Parathyroid adenoma (tissue), 2 donors: Measurements from ENCODE around the gene GLB1L3.

Experiments used
- H2AFZ ChIP-seq: fragments of 300-600 bp; sonication (generic); one replicate; pipeline ENCODE4 v1.7.0; 2017; ENCODE audit warnings: antibody characterized with exemption, mild to moderate bottlenecking
- H3K27ac ChIP-seq: fragments of 300-600 bp; sonication (generic); one replicate; pipeline ENCODE4 v1.7.0; 2017
- H3K27me3 ChIP-seq: fragments of 300-600 bp; sonication (generic); one replicate; pipeline ENCODE4 v1.7.0; 2017; ENCODE audit warnings: low read length; ENCODE audit not compliant: control insufficient read depth, insufficient read depth
- H3K36me3 ChIP-seq: fragments of 300-600 bp; sonication (generic); one replicate; pipeline ENCODE4 v1.7.0; 2017; ENCODE audit warnings: low read length; ENCODE audit not compliant: control insufficient read depth, insufficient read depth
- H3K4me1 ChIP-seq: fragments of 300-600 bp; sonication (generic); one replicate; pipeline ENCODE4 v1.7.0; 2017; ENCODE audit warnings: control low read depth
- H3K4me2 ChIP-seq: fragments of 300-600 bp; sonication (generic); one replicate; pipeline ENCODE4 v1.7.0; 2017; ENCODE audit warnings: low read length
- H3K4me3 ChIP-seq: fragments of 300-600 bp; sonication (generic); one replicate; pipeline ENCODE4 v1.7.0; 2017; ENCODE audit warnings: low read depth, low read length
- H3K79me2 ChIP-seq: fragments of 300-600 bp; sonication (generic); one replicate; pipeline ENCODE4 v1.7.0; 2017; ENCODE audit warnings: control low read depth
- H3K9ac ChIP-seq: fragments of 300-600 bp; sonication (generic); one replicate; pipeline ENCODE4 v1.7.0; 2017; ENCODE audit warnings: mild to moderate bottlenecking
- H3K9me3 ChIP-seq: fragments of 300-600 bp; sonication (generic); one replicate; pipeline ENCODE4 v1.7.0; 2017; ENCODE audit warnings: low read length; ENCODE audit not compliant: control insufficient read depth
- CTCF ChIP-seq: fragments of 300-600 bp; sonication (generic); IDR thresholded peaks from one replicate; pipeline ENCODE4 v1.7.0; 2017; ENCODE audit warnings: antibody characterized with exemption, mild to moderate bottlenecking
- donor health status: primary hyperparathyroidism.

Gene GLB1L3

GRCh38 chr11:134271978-134272377 is 4.2 kb upstream of the GLB1L3 start:
- H3K27me3 ChIP-seq: no peaks in the 10 kb centered on the region
- TF ChIP-seq CTCF: no peak
- H2AFZ ChIP-seq: no peak overlapping the region
- no peak overlapping the region for H3K4me2 ChIP-seq
- H3K4me3 ChIP-seq: no peak overlapping the region
- no peaks in the 10 kb centered on the region for H3K4me1 ChIP-seq
- no peak overlapping the region for H3K9ac ChIP-seq
- no peaks in the 10 kb centered on the region for H3K36me3 ChIP-seq
- no peaks in the 10 kb centered on the region for H3K9me3 ChIP-seq
- H3K27ac ChIP-seq: no peak overlapping the region
- no peaks in the 10 kb centered on the region for H3K79me2 ChIP-seq

- no peaks in the 10 kb centered on the region for H3K79me2 ChIP-seq
- H3K9me3 ChIP-seq: no peaks in the 10 kb centered on the region
- no peak overlapping the region for H2AFZ ChIP-seq
- H3K4me3 ChIP-seq: no peak overlapping the region
- H3K4me2 ChIP-seq: no peak overlapping the region
- no peaks in the 10 kb centered on the region for H3K4me1 ChIP-seq
- H3K9ac ChIP-seq: no peak overlapping the region
- H3K27ac ChIP-seq: no peak overlapping the region
- no peaks in the 10 kb centered on the region for H3K27me3 ChIP-seq
- no peak for TF ChIP-seq CTCF
- no peaks in the 10 kb centered on the region for H3K36me3 ChIP-seq
Observed at GRCh38 chr11:134272381-134273316, 3.5 kb upstream of the GLB1L3 start.

GRCh38 chr11:134273317-134273712 is 2.9 kb upstream of the GLB1L3 start:
- Histone ChIP-seq H3K4me3 (no peak overlapping the region), H3K4me2 (no peak overlapping the region), H3K27me3 (no peaks in the 10 kb centered on the region)

GRCh38 chr11:134275188-134275533 is 1.0 kb upstream of the GLB1L3 start:
- Histone ChIP-seq H3K27me3 (no peaks in the 10 kb centered on the region), H2AFZ (no peak overlapping the region), H3K9me3 (no peaks in the 10 kb centered on the region), H3K4me3 (no peak overlapping the region), H3K4me1 (no peaks in the 10 kb centered on the region), H3K79me2 (no peaks in the 10 kb centered on the region), H3K9ac (no peak overlapping the region), H3K4me2 (no peak overlapping the region), H3K27ac (no peak overlapping the region), H3K36me3 (no peaks in the 10 kb centered on the region)
- no peak for TF ChIP-seq CTCF

More at GRCh38 chr11:134273317-134273712, 2.9 kb upstream of the GLB1L3 start:
- H3K9me3 ChIP-seq: no peaks in the 10 kb centered on the region
- H3K27ac ChIP-seq: no peak overlapping the region
- no peak for TF ChIP-seq CTCF
- no peaks in the 10 kb centered on the region for H3K36me3 ChIP-seq
- H3K9ac ChIP-seq: no peak overlapping the region
- no peak overlapping the region for H2AFZ ChIP-seq
- H3K4me1 ChIP-seq: no peaks in the 10 kb centered on the region
- H3K79me2 ChIP-seq: no peaks in the 10 kb centered on the region
